MCF 10A (cell line): ENCODE results near the gene CCDC191. TPM values are rescaled to one million over a fixed set of nuclear protein-coding genes. Genes with fewer than 3 reads are reported as not detected.

ENCODE experiments used
- BruUV-seq: library from RNA; stranded (reverse); fragments of 400-500 nt; replicated peaks from 2 replicates; lab custom pipeline; 2021; lab: Mats Ljungman, UMichigan
- CTCF ChIA-PET: fragments of 300-600 bp; sonication (Branson Sonifier 250); formaldehyde crosslinking; extraction: SDS; loops from one replicate; lab custom pipeline; 2021; ENCODE audit warnings: antibody characterized with exemption, inconsistent platforms; lab: Yijun Ruan, JAX
- POLR2A ChIA-PET: fragments of 300-600, 350-650 bp; sonication (Branson Sonifier 250); formaldehyde crosslinking; extraction: SDS; loops from one replicate; lab custom pipeline; 2020; ENCODE audit warnings: antibody characterized with exemption, inconsistent platforms; lab: Yijun Ruan, JAX
- DNase-seq: peaks from one replicate; pipeline ENCODE4 v3.0.0-alpha.2; 2018; ENCODE audit not compliant: unreplicated experiment
- H3K27ac Mint-ChIP-seq: one replicate; pipeline ENCODE4 v1.8.0; 2022; ENCODE audit warnings: mild to moderate bottlenecking, low read depth, mixed read lengths; ENCODE audit not compliant: unreplicated experiment
- H3K27me3 Mint-ChIP-seq: one replicate; pipeline ENCODE4 v1.8.0; 2022; ENCODE audit warnings: mixed read lengths; ENCODE audit not compliant: insufficient read depth, unreplicated experiment
- H3K36me3 Mint-ChIP-seq: one replicate; pipeline ENCODE4 v1.8.0; 2022; ENCODE audit warnings: mild to moderate bottlenecking, moderate library complexity, mixed read lengths; ENCODE audit not compliant: insufficient read depth, unreplicated experiment
- H3K4me1 Mint-ChIP-seq: one replicate; pipeline ENCODE4 v1.8.0; 2022; ENCODE audit warnings: mixed read lengths; ENCODE audit not compliant: insufficient read depth, unreplicated experiment
- H3K4me3 Mint-ChIP-seq: one replicate; pipeline ENCODE4 v1.8.0; 2022; ENCODE audit warnings: mild to moderate bottlenecking, moderate library complexity, mixed read lengths; ENCODE audit not compliant: unreplicated experiment
- H3K9me3 Mint-ChIP-seq: one replicate; pipeline ENCODE4 v1.8.0; 2022; ENCODE audit warnings: mixed read lengths; ENCODE audit not compliant: unreplicated experiment
- intact Hi-C: fragments of 100-400 bp; cut with micrococcal nuclease; formaldehyde crosslinking; loops from 2 replicates; pipeline ENCODE4 v1.14.1; 2022
- total RNA-seq: library from RNA; stranded (reverse); gene quantifications from 2 replicates; pipeline ENCODE4 v1.2.3, GENCODE V29; 2022
- TF ChIP-seq, protein P1 (sequence below): fragments of 200-600 bp; IDR thresholded peaks from one replicate; pipeline ENCODE4 v1.8.0; 2022; ENCODE audit warnings: antibody characterized with exemption, mild to moderate bottlenecking; ENCODE audit not compliant: unreplicated experiment

Gene CCDC191
- total RNA-seq, 1 experiment from 2014 or later: 3.8 TPM

DNA sequence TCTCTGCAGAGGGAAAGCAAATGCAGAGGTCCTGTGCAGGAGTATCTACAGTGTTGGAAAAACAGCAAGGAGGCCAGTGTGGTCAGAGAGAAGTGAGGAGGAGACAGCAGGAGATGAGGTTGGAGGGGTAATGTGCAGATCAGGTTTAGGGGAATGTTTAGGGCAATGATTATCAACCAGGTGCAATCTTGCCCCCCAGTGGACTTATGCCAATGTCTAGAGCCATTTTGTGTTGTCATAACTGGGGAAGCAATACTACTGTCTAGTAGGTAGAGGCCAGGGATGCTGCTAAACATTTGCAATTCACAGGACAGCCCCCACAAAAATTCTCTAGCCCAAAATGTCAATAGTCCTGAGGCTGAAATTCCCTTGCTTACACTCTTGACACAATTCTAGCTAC, 13.1 kb downstream of the CCDC191 start:
- ChIA-PET CTCF (no interaction called here), POLR2A (no interaction called here)
- H3K4me1 Mint-ChIP-seq: no peaks in the 10 kb centered on the region
- TF ChIP-seq, protein P1, sequence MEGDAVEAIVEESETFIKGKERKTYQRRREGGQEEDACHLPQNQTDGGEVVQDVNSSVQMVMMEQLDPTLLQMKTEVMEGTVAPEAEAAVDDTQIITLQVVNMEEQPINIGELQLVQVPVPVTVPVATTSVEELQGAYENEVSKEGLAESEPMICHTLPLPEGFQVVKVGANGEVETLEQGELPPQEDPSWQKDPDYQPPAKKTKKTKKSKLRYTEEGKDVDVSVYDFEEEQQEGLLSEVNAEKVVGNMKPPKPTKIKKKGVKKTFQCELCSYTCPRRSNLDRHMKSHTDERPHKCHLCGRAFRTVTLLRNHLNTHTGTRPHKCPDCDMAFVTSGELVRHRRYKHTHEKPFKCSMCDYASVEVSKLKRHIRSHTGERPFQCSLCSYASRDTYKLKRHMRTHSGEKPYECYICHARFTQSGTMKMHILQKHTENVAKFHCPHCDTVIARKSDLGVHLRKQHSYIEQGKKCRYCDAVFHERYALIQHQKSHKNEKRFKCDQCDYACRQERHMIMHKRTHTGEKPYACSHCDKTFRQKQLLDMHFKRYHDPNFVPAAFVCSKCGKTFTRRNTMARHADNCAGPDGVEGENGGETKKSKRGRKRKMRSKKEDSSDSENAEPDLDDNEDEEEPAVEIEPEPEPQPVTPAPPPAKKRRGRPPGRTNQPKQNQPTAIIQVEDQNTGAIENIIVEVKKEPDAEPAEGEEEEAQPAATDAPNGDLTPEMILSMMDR: no peak
- no peaks in the 10 kb centered on the region for H3K9me3 Mint-ChIP-seq
- H3K36me3 Mint-ChIP-seq: no peaks in the 10 kb centered on the region
- no peaks in the 10 kb centered on the region for H3K27me3 Mint-ChIP-seq
- no TSS peak for BruUV-seq
- DNase-seq: no peak
- no peak overlapping the region for H3K4me3 Mint-ChIP-seq
- intact Hi-C loops: no loop called here
- no peak overlapping the region for H3K27ac Mint-ChIP-seq

DNA sequence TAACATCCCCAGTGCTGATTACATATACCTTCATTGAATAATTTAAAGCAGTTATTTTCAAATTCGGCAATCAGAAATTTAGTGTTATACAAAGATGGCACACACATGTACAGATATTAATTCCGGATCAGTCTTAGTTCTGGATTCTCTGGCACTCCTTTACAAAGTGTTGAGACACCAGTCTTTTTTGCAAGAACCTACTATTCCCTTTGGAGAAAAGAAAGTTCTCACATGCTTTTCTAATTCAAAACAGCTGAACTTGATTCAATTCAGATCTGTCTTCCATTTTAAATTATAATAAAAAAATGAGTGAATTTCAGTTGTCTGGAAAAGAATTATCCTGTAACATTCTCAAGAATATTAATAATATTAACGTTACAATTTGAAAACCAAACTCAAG, 20.4 kb downstream of the CCDC191 start:
- CTCF ChIA-PET: no interaction called here
- Mint-ChIP-seq H3K9me3 (no peaks in the 10 kb centered on the region), H3K36me3 (no peaks in the 10 kb centered on the region), H3K27ac (no peak overlapping the region), H3K4me1 (no peaks in the 10 kb centered on the region), H3K27me3 (no peaks in the 10 kb centered on the region), H3K4me3 (no peak overlapping the region)
- no peak for DNase-seq
- TF ChIP-seq, protein P1: no peak
- POLR2A ChIA-PET: interaction anchor here (0.7 to 0.9 kb wide), 2 partner anchors 20 to 361 kb away, joined by 3 read pairs; partner anchors contain the start of genes CCDC191 and QTRT2
- intact Hi-C loops: no loop called here
- no TSS peak for BruUV-seq

DNA sequence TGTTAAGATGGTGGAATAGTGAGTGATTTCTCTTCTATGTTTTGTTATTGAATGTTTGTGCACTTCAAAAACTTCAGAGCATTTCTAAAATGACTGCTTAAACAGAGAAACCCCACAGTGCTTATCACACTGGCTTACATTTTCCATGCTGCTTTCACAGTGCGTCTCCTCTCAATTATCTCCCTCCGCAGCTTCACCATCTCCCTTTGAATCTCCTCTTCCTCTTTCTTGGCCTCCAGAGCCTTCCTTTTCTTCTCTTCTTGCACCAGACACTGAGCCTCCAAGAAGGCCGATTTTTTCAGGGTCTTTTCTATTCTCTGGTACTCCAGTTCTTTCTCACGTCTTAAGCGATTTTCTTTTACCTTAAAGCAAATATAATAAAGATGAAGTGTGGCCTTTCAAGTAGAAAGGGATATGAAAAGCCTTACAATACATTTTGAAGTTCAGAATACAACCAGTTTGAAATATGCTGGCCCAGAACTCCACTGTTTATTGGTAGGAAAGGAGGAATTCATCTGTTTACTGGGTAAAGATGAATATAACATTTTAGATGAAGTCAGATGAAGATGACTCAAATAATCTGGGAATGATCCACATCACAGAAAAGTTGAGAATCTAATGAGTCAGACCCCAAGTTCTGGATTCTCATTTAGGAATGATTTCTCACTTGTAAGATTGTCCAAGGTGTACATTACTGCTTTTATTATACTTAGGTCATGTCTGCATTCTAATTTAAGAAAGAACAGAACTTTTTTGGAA, 21.4 kb downstream of the CCDC191 start:
- DNase-seq: no peak
- CTCF ChIA-PET: no interaction called here
- POLR2A ChIA-PET: interaction anchor here (0.9 kb wide), 1 partner anchor 21 kb away, joined by 3 read pairs; the partner anchor contains the start of genes CCDC191 and QTRT2
- H3K4me3 Mint-ChIP-seq: no peak overlapping the region
- TF ChIP-seq, protein P1: no peak
- no peaks in the 10 kb centered on the region for H3K4me1 Mint-ChIP-seq
- H3K27me3 Mint-ChIP-seq: no peaks in the 10 kb centered on the region
- H3K27ac Mint-ChIP-seq: no peak overlapping the region
- no TSS peak for BruUV-seq
- no peaks in the 10 kb centered on the region for H3K9me3 Mint-ChIP-seq
- H3K36me3 Mint-ChIP-seq: no peaks in the 10 kb centered on the region
- intact Hi-C loops: no loop called here

DNA sequence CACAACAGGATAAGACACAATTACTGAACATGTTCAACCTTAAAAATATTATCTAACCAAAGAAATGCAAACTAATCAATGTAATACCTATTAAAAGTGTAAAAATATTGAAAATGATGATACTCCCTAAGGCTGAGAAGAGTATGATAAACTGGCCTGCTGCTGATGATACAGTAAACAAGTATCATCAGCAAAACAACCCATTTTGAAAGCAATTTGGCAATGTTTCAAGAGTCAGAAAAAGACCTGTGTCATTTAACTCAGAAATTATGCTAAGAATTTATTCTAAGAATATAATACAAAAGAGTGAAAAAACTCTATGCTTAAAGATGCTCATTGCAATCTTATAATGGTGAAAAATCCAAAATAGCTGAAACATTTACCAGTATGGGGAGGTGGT, 22.1 kb downstream of the CCDC191 start:
- CTCF ChIA-PET: no interaction called here
- no peaks in the 10 kb centered on the region for H3K27me3 Mint-ChIP-seq
- no peaks in the 10 kb centered on the region for H3K4me1 Mint-ChIP-seq
- POLR2A ChIA-PET: no interaction called here
- no peaks in the 10 kb centered on the region for H3K9me3 Mint-ChIP-seq
- BruUV-seq: no TSS peak
- TF ChIP-seq, protein P1: no peak
- no peak overlapping the region for H3K27ac Mint-ChIP-seq
- no peak for DNase-seq
- H3K4me3 Mint-ChIP-seq: no peak overlapping the region
- H3K36me3 Mint-ChIP-seq: no peaks in the 10 kb centered on the region
- intact Hi-C loops: no loop called here
